NCI-H2196 (cell line): ENCODE results near the gene SP1.
"Not testable (repeated sequence)": the region's sequence is repeated elsewhere in the genome, so short reads cannot be mapped to it uniquely, and the experiment has no call there.

Source experiments
- DNase-seq: peaks from one replicate; lab custom pipeline; 2025; ENCODE audit not compliant: unreplicated experiment; lab: John Stamatoyannopoulos, UW

Gene SP1

DNA sequence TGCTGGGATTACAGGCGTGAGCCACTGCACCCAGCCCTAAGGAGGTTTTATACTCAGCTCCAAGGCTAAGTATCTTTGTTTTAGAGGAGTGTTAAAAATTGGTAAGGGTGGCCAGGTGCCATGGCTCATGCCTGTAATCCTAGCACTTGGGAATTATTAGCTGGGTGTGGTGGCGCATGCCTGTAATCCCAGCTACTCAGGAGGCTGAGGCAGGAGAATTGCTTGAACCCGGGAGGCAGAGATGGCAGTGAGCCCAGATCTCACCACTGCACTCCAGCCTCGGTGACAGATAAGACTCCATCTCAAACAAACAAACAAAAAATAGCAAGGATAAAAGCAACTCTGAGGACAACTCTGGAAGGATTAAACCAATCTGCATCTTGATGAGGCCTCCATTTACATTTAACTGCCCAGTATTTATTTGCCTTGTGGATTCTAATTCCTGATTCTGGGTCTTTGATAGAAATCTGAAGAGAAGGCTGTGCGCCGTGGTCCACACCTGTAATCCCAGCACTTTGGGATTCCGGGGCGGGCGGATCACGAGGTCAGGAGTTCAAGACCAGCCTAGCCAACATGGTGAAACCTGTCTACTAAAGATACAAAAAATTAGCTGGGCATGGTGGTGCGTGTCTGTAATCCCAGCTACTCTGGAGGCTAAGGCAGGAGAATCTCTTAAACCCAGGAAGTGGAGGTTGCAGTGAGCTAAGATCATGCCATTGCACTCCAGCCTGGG is 64.8 kb downstream of the SP1 start:
- DNase-seq: not testable (repeated sequence)

DNA sequence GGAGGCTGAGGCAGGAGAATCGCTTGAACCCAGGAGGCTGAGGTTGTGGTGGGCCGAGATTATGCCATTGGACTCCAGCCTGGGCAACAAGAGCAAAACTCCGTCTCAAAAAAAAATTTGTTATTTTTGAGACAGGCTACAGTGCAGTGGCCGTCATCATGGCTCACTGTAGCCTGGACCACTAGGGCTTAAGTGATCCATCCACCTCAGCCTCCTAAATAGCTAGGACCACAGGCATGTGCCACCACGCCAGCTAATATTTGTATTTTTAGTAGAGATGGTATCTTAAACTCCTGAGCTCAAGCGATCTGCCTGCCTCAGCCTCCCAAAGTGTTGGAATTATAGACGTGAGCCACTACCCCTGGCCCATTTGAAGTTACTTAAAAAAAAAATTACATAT is 71.0 kb downstream of the SP1 start:
- DNase-seq: no peak

DNA sequence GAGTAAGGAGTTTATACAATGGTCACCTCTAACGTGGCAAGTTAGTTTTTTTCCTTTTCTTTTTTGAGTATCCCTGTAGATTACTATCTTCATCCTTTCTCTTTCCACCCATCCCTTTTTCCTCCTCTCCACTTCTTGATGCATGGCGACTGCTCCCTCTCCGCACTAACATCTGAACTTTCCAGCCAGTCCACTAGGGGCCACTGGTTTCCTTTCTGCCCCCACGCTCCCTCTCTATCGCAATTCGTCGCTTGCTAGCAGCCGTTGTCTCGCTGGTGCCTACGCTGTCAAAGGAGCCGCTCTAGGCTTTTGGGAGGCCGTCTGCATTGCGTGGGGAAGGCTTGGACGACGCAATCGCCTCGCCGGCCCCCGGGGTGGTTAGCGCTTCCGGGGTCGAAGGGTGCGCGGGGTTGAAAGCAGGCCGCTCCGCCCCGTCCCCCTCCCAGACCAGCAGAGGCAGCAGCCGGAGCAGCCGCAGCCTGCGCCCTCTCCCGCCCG is 71.7 kb downstream of the SP1 start, which contains the start of gene PCBP2:
Gene PCBP2 (plus strand): TSS at position 442 of the 498 bp plus-strand sequence. CDS start 2,699 bp downstream, outside the sequence.
- peak; percentile 98 for DNase-seq

DNA sequence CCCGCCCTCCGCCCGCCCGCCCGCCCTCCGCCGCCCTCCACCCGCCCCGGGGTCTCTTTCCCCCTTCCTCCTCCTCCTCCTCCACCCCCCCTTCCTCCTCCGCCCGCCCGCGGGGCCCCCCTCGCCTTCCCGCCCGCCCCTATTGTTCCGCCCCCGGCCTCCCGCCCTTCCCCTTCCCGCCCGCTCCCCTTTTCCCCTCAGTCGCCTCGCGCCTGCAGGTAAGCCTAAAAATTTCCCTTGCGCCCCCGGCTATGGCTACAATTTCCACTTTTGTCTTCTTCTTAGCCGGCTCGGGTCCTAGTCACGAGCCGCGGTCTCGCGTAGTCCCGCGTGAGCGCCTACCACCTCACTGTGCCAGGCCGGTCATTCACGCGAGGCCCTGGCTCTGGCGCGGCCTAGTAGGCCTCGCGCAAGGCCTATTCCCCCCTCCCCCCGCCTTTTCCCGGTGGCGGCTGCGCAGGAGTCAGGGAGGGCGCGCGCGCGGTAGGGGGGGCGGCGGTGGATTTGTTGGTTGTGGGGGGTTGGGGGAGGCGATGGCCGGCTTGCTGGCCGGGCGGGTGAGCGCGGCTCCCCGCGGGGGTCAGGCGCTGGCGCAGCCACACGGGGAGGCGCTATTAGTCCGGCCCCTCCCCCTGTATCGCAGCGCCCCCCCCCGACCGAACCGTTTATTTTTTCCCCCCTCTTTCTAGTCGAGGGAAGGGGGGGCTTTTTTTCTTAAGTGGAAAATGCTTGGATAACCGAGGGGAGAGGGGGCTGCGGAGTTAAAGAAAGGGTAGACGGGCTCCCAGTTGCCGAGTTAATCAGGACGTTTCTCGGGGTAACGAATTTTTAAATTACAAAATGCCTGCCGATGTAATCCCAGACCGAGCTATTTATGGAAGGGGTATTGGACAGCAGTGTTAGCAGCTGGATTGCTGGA is 72.4 kb downstream of the SP1 start:
- DNase-seq: peak; percentile 89

DNA sequence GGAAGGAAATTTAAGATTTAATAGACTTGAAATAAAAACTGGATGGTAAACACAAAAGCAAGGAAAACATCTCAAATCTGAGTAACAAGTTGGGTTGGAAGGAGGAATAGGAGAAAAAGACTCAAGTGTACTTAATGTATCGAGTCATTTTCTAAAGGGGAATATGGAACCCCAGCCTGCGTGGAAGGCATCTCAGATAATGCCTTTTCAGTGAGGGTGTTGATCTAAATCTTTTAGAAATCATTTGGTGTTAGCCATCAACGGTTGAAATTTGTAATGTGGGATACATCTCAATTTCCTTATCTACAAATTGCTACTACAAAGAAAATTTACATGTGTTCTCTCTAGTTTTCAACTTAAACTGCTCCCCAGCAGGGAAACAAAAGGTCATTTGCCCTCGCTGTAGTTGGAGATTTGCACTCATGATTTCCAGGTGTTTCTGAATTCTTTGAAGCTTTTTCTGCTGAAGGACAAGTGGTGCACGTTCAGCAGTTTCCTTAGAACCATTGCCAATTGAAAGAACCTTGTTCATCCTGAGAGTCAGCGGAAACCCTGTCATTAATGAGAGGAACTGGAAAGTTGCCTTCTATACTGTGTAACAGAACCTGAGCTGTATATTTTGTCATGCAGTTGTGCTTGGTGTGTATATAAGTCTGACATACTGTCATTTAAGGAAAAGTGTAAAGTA is 74.1 kb downstream of the SP1 start:
- DNase-seq: no peak

DNA sequence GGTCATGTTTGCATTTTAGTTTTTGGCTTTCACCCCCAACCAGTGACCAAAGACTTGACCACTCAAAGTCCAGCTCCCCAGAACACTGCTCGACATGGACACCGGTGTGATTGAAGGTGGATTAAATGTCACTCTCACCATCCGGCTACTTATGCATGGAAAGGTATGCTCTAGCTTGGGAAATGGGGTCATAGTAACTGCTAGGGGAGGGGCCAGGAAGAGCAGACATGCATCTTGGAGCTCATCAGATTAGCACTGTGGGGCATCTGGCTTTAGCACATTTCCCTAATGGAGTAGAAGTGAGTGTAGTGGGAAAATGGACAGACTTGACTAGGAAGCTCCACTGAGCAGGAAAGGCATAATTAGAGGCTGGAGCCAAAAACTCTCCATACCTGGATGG is 74.7 kb downstream of the SP1 start:
- DNase-seq: no peak

DNA sequence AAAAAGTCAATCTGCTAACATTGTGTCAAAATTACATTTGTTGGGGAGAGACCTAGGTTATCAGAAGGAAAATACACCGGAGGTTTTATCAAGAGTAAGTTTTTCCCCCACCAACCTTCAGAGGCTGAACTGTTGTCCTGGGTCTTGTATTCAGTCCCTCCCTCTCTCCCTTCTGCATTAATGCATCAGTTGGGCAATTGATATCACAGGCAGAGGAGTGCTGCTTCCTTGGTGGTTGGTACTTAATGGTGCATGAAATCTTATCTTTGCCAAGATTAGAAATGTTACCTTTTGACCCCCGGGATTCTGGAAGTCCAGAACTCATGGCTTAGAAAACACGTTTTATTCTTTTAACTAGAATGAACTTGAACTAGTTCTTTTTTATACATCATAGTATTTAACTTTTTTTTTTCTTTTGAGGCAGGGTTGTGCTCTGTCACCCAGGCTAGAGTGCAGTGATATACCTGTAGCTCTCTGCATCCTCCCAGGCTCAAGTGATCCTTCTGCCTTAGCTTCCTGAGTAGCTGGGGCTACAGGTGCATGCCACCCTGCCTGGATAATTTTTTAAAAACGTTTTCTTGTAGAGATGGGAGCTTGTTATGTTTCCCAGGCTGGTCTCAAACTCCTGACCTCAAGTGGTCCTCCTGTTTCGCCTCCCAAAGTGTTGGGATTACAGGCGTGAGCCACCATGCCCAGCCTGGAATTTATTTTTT is 76.8 kb downstream of the SP1 start:
- DNase-seq: no peak

DNA sequence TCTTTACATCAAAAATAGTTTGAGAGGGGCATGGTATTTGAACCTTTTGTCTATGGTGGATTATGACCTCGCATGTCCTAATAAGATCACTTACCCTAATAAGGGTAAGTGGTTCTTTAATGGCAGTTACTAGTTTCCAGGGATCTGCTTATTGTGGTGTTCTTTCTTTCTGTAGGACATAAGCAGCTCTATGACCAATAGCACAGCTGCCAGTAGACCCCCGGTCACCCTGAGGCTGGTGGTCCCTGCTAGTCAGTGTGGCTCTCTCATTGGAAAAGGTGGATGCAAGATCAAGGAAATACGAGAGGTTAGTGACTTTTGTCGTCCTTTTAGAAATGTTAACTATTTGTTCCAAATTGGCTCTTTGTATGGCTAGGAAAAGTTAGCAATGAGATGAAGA is 79.1 kb downstream of the SP1 start:
- no peak for DNase-seq

DNA sequence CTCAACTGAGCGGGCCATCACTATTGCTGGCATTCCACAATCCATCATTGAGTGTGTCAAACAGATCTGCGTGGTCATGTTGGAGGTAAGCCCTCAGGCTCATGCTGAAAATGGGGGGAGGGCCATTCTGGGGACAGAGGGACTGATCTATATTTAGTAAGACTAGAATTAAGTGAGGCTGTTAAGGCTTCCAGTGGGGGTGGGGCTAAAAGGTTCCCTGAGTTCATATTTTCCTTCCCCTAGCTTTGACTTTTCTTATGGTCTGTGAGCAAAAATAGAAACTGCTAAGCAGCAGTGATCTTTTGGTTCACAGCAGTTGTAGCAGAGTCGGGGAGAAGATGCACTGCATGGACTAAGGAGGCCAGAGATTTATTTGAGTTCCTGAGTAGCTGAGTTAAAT is 81.1 kb downstream of the SP1 start:
- DNase-seq: no peak

DNA sequence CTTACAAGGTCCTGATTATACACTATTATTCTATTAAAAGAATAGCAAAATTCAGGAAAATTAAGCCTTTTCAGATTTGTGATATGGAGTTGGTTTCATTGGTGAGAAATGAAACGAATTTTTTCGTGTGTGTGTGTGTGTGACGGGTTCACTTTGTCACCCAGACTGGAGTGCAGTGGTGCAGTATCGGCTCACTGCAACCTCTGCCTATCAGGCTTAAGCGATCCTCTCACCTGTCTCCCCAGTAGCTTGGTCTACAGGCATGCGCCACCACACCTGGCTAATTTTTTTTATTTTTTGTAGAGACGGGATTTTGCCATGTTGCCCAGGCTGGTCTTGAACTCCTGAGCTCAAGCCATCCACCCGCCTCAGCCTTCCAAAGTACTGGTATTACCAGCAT is 81.6 kb downstream of the SP1 start:
- no peak for DNase-seq

DNA sequence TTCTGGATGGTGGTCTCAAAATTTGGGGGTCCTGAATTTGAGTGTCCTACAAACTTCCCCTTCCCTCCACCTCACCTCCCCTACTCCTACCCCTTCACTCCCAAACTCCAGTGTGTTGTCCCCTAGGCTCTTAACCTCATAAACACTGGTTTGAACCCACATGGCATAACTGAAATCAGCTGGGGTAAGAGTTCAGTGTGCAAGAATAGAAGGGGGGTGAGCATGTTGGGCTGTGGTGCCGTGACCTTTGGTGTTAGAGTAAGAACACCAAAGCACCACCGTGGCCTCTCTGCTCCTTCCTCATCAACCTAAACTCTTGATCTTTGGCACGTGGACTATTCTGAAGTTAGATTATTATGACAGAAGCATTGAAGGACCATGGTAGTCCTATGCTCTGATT is 83.0 kb downstream of the SP1 start:
- DNase-seq: no peak

DNA sequence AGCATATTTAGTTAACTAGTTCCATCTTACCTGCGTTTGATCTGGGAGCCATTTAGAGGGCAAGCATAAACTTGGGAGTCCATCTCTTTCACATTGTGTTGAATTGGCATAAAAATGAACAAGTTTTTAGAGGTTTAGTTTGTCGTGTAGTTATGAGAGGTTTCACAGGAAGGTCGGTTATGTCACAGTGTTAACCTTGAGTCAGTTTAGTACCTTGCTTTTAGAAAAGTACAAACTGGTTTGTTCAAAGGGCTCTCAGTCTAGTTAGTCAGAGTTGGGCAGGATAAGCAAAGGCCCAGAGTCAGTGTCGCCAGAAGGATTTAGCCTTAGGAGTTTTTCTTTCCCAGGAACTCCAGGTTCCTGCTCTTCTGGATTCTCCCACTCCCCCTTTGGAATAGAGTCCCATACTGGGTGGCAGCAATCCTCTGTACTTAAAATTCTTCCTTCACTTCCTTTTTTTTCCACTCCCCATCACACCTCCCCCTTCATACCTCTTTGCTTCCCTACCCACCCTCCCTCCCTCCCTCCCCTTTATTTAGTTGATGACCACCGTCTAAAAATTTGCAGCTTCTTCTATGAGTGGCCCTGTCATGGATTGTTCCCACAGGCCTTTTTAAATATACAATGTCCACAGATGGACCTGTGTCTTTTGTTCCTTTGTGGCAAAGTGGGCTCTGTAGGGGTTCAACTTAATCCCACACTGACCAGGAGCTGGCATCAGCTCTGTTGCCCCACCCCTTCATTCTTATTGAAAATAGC is 84.0 kb downstream of the SP1 start:
- DNase-seq: no peak

DNA sequence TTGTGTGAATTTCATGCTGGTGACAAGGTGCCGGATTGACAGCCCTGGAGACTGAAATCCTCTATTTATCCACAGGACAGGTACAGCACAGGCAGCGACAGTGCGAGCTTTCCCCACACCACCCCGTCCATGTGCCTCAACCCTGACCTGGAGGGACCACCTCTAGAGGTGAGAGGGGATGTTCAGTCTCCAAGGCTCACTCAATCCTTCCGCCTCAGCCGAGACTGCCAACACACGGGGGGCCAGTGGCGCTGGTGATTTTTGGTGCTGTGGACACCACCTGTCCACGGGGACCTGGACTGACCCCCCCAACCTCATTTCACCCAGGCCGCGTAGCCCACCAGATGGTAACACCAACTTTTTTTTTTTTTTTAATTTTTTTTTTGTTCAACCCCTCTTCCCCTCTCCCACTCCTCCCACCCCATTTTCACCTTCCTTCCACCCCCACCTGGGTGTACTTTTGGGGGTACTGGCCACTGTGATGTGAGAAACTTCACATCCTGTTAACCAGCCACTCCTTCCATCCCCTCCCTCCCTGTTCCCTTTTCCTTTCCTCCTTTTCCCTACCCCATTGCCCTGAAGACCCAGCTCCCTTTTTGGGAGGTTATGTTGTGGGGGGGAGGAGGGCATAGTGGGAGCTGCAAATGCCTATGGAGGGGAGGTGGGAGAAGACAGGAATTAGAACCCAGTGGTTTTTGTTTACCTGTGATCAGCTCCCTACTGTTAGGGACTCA is 84.9 kb downstream of the SP1 start:
- DNase-seq: no peak

DNA sequence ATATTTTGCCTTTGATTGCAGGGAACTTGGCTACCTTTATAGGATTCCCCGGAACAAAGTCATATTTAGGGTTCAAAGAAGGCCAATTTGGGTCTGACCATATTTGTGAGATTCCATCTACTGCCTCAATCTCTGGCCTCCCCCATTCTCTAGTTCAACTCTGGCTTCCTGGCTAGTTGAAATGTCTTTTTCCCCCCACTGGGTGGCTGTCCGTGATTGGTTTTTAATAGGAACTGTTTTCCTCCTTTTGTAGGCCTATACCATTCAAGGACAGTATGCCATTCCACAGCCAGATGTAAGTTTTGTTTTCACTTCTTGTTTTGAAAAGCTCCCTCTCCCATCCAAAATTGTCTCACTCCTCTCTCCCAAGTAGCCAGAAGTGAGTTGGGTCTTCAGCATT is 85.7 kb downstream of the SP1 start:
- DNase-seq: no peak
